Ishikawa (cell line): ENCODE data around the gene TRA2A.

ENCODE experiments used
- CREB1 ChIP-seq: IDR thresholded peaks from 2 replicates; pipeline ENCODE4 v1.6.1; 2012; ENCODE audit warnings: low read depth
- EP300 ChIP-seq: IDR thresholded peaks from 2 replicates; pipeline ENCODE4 v1.6.1; 2012; ENCODE audit warnings: borderline replicate concordance
- REST ChIP-seq: IDR thresholded peaks from 2 replicates; pipeline ENCODE4 v1.6.1; 2012; ENCODE audit warnings: low read depth, mild to moderate bottlenecking

GRCh38 chr7:23472046-23472445 is 59.7 kb downstream of the TRA2A start:
- TF ChIP-seq REST (no peak), CREB1 (no peak), EP300 (no peak)
